H1 (cell line): Measurements from ENCODE around the gene TTC39A. TPM values are rescaled to one million over a fixed set of nuclear protein-coding genes. Genes with fewer than 3 reads are reported as not detected.

Source experiments
- ATF2 ChIP-seq: IDR thresholded peaks from 2 replicates; pipeline ENCODE4 v1.6.1; 2012; ENCODE audit warnings: low read length, inconsistent platforms
- BACH1 ChIP-seq: IDR thresholded peaks from 2 replicates; pipeline ENCODE4 v1.6.1; 2012; ENCODE audit warnings: low read length, improper control_type of control experiment
- KDM5A ChIP-seq: fragments of 200-600 bp; IDR thresholded peaks from 2 replicates; pipeline ENCODE4 v1.7.1; 2012; ENCODE audit warnings: mild to moderate bottlenecking, low read length, inconsistent platforms, mixed read lengths
- SIX5 ChIP-seq: IDR thresholded peaks from 2 replicates; pipeline ENCODE4 v1.6.1; 2011; ENCODE audit warnings: mild to moderate bottlenecking, low read depth, low read length
- polyA plus RNA-seq, 7 experiments: library from polyadenylated mRNA; depleted of rRNA in 3 of 7; stranded (reverse) in 5 of 7; unstranded in 2 of 7; fragments of >200 nt in 5 of 7; fragments of 200-250 nt in 2 of 7; gene quantifications; 1 replicate in 5 of 7; 2 replicates in 1 of 7; 4 replicates in 1 of 7; pipeline versions ENCODE4 v1.2.1 to v1.2.3, GENCODE V29; 2011 to 2013; ENCODE audit warnings: missing spikeins in 2 of 7, mixed read lengths in 2 of 7
- total RNA-seq: library from RNA; stranded (reverse); fragmentation: NEBNext Ultra II Directional; extraction: Animal tissue kit (Norgen Biotek cat#: 25700); gene quantifications from 2 replicates; pipeline ENCODE4 v1.2.1, GENCODE V29; 2021

TTC39A gene
- total and polyA plus RNA-seq, 2 of the 8 experiments (the other 6 are each of a cell fraction or from before 2014, with no cell fraction given) = 5.5 to 5.8 TPM

DNA sequence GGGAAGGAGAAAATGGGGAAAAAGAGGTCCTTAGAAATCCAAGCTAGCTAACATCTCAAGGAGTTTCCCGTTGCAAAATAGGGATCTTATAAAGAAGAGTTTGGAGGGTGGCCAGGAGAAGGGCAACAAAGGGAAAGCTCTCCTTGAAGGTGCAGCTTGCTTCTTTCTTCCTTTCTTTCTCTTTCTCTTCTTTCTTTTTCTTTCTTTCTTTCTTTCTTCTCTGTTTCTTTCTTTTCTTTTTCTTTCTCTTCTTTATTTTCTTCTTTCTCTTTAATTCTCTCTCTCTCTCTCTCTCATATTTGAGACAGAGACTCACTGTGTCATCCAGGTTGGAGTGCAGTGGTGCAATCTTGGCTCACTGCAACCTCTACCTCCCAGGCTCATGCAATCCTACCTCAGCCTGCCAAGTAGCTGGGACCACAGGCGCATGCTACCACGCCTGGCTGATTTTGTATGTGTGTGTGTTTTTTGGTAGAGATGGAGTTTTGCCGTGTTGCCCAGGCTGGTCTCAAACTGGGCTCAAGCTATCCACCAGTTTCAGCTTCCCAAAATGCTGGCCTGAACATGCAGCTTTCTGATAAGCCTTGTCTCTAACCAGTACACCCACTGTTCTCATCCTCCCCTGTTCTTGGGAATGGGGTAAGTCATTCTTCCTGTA lies 49.9 kb downstream of the TTC39A start (continued):
- no peak for TF ChIP-seq ATF2
- TF ChIP-seq SIX5 = no peak
- no peak for TF ChIP-seq KDM5A
- TF ChIP-seq BACH1 = no peak
